B cell (primary cell): ENCODE measurements around the gene FRS3. TPM values are rescaled to one million over a fixed set of nuclear protein-coding genes. Genes with fewer than 3 reads are reported as not detected.

Source experiments
- ATAC-seq: fragments of 200-7000 bp; cut with Tn5 transposase; one replicate; pipeline ENCODE4 v1.10.0; 2021; ENCODE audit warnings: low read depth, mild to moderate bottlenecking, moderate number of reproducible peaks, moderate library complexity
- CTCF ChIA-PET: fragments of 350-600 bp; sonication (Branson Sonifier 250); formaldehyde crosslinking; loops from one replicate; lab custom pipeline; 2021; ENCODE audit warnings: antibody characterized with exemption, inconsistent platforms; lab: Charles Lee
- POLR2A ChIA-PET: fragments of 350-600 bp; sonication (Branson Sonifier 250); formaldehyde crosslinking; loops from one replicate; lab custom pipeline; 2021; ENCODE audit warnings: antibody characterized with exemption; lab: Charles Lee
- DNase-seq: peaks from one replicate; pipeline ENCODE4 v3.0.0; 2013
- H2AFZ ChIP-seq: 2 replicates; pipeline ENCODE4 v1.6.1; 2012; ENCODE audit warnings: mild to moderate bottlenecking, low read depth, low read length; ENCODE audit not compliant: insufficient read depth, poor library complexity, severe bottlenecking
- H3K27ac ChIP-seq, 2 donors: 1 replicate in 1 of 2; 2 replicates in 1 of 2; pipeline ENCODE4 v1.5.1; 2012 to 2013; ENCODE audit warnings: low read length in 2 of 2, mild to moderate bottlenecking in 2 of 2, moderate library complexity in 1 of 2
- H3K27me3 ChIP-seq, 4 experiments: fragments of 200-600 bp in 1 of 4; sonication (generic) in 1 of 4; replicated peaks in 1 of 4; 1 replicate in 2 of 4; 2 replicates in 2 of 4; pipeline versions ENCODE4 v1.6.1 to v1.7.0; 2013 to 2016; ENCODE audit warnings: low read length in 3 of 4, mild to moderate bottlenecking in 2 of 4, mixed read lengths in 1 of 4, moderate library complexity in 1 of 4; ENCODE audit not compliant: insufficient read depth in 4 of 4, control insufficient read depth in 3 of 4; ENCODE audit errors: control extremely low read depth in 1 of 4
- H3K36me3 ChIP-seq, 2 experiments: replicated peaks in 1 of 2; 1 replicate in 1 of 2; 2 replicates in 1 of 2; pipeline versions ENCODE4 v1.6.1 to v1.7.1; 2013; ENCODE audit warnings: low read length in 1 of 2; ENCODE audit not compliant: insufficient read depth in 2 of 2, control insufficient read depth in 1 of 2; ENCODE audit errors: control extremely low read depth in 1 of 2, extremely low read depth in 1 of 2
- H3K4me1 ChIP-seq, 2 donors: fragments of 200-600 bp in 1 of 2; sonication (generic) in 1 of 2; 1 replicate in 1 of 2; 2 replicates in 1 of 2; pipeline versions ENCODE4 v1.5.1 to v1.6.1; 2013 to 2017; ENCODE audit warnings: low read length in 2 of 2; ENCODE audit not compliant: control insufficient read depth in 2 of 2, insufficient read depth in 2 of 2
- H3K4me2 ChIP-seq: replicated peaks from 2 replicates; pipeline ENCODE3; 2012; ENCODE audit warnings: mild to moderate bottlenecking, low read depth, low read length; ENCODE audit not compliant: poor library complexity, severe bottlenecking
- H3K4me3 ChIP-seq, 5 experiments: fragments of 200-600 bp in 1 of 5; sonication (generic) in 1 of 5; 1 replicate in 3 of 5; 2 replicates in 2 of 5; pipeline versions ENCODE4 v1.5.1 to v1.7.0; 2011 to 2016; ENCODE audit warnings: low read length in 4 of 5, mild to moderate bottlenecking in 4 of 5, low read depth in 2 of 5, control low read depth in 1 of 5, moderate library complexity in 1 of 5; ENCODE audit not compliant: insufficient read depth in 1 of 5; ENCODE audit errors: control extremely low read depth in 1 of 5, extremely low read depth in 1 of 5
- H3K79me2 ChIP-seq: fragments of 200-600 bp; sonication (generic); one replicate; pipeline ENCODE4 v1.6.0; 2016; ENCODE audit warnings: low read length; ENCODE audit not compliant: control insufficient read depth, insufficient read depth
- H3K9ac ChIP-seq: fragments of 200-600 bp; sonication (generic); 2 replicates; pipeline ENCODE4 v1.6.1; 2017; ENCODE audit warnings: mild to moderate bottlenecking, low read length, moderate library complexity
- H3K9me3 ChIP-seq, 3 donors: one replicate each; pipeline versions ENCODE4 v1.6.1 to v1.7.1; 2013; ENCODE audit warnings: low read length in 2 of 3; ENCODE audit not compliant: control insufficient read depth in 2 of 3, insufficient read depth in 1 of 3; ENCODE audit errors: control extremely low read depth in 1 of 3
- H4K20me1 ChIP-seq: 2 replicates; pipeline ENCODE4 v1.6.0; 2012; ENCODE audit warnings: mild to moderate bottlenecking, low read length; ENCODE audit not compliant: insufficient read depth, control insufficient read depth, poor library complexity, severe bottlenecking
- H3K27ac Mint-ChIP-seq: one replicate; pipeline ENCODE4 v1.8.0; 2021; ENCODE audit warnings: mixed read lengths
- H3K27me3 Mint-ChIP-seq: one replicate; pipeline ENCODE4 v1.8.0; 2021; ENCODE audit warnings: mixed read lengths
- H3K4me1 Mint-ChIP-seq: one replicate; pipeline ENCODE4 v1.8.0; 2021; ENCODE audit warnings: mixed read lengths
- H3K4me3 Mint-ChIP-seq: one replicate; pipeline ENCODE4 v1.8.0; 2021; ENCODE audit warnings: mixed read lengths
- H3K9me3 Mint-ChIP-seq: one replicate; pipeline ENCODE4 v1.8.0; 2022; ENCODE audit warnings: mixed read lengths; ENCODE audit not compliant: insufficient read depth
- CTCF ChIP-seq: fragments of 200-600 bp; IDR thresholded peaks from one replicate; pipeline ENCODE4 v1.8.0; 2022; ENCODE audit warnings: antibody characterized with exemption, mild to moderate bottlenecking
- EZH2 ChIP-seq: IDR thresholded peaks from 2 replicates; pipeline ENCODE4 v1.6.1; 2012; ENCODE audit warnings: borderline replicate concordance, low read depth, mild to moderate bottlenecking, moderate library complexity, low read length; ENCODE audit not compliant: insufficient read depth, poor library complexity, severe bottlenecking
- WGBS: methylation state at CpG from one replicate; pipeline ENCODE4 v1.1.5; 2013; ENCODE audit warnings: missing lambda C conversion rate; ENCODE audit not compliant: insufficient coverage; 5-methylcytosine and 5-hydroxymethylcytosine counted together
- intact Hi-C: fragments of 100-400 bp; cut with micrococcal nuclease; formaldehyde crosslinking; loops from one replicate; pipeline ENCODE4 v1.10.0; 2022
- polyA plus RNA-seq: library from polyadenylated mRNA; depleted of rRNA; stranded (reverse); fragments of >200 nt; gene quantifications from 2 replicates; pipeline ENCODE4 v1.2.3, GENCODE V29; 2012
- total RNA-seq, 2 donors: library from RNA; stranded (reverse); fragments of 120-200 nt in 1 of 2; gene quantifications; 1 replicate in 1 of 2; 2 replicates in 1 of 2; pipeline versions ENCODE4 v1.2.3 to v1.2.4, GENCODE V29; 2013 to 2022

Gene FRS3
- total and polyA plus RNA-seq, 2 donors (not counting 1 experiment from before 2014, with no cell fraction given), result 9.8 to 12.0 TPM

GRCh38 chr6:41747256-41748101 is 32.2 kb downstream of the FRS3 start, which contains the start of gene PGC:
Gene PGC (minus strand): TSS chr6:41747397. CDS start chr6:41747334, 63 bp downstream.
- ATAC-seq (no peak), DNase-seq (no peak)
- Histone ChIP-seq H3K79me2 (no peaks in the 10 kb centered on the region), H3K9ac (no peak within 1 kb of the TSS), H3K36me3 (no peaks in the 10 kb centered on the region), H3K4me1 (no peaks in the 10 kb centered on the region), H2AFZ (no peak within 1 kb of the TSS), H3K27me3 (no peaks in the 10 kb centered on the region), H4K20me1 (no peaks in the 10 kb centered on the region), H3K4me3 (no peak within 1 kb of the TSS), H3K27ac (no peak within 1 kb of the TSS), H3K9me3 (no peaks in the 10 kb centered on the region), H3K4me2 (no peak within 1 kb of the TSS)
- POLR2A ChIA-PET, result interaction anchor here (0.6 kb wide), 2 partner anchors 16 to 83 kb away, joined by 3 to 4 read pairs; no protein-coding TSS in a partner anchor
- Mint-ChIP-seq H3K27ac (no peak within 1 kb of the TSS), H3K4me1 (no peaks in the 10 kb centered on the region), H3K9me3 (no peaks in the 10 kb centered on the region), H3K4me3 (no peak within 1 kb of the TSS), H3K27me3 (no peaks in the 10 kb centered on the region)
- no peak for TF ChIP-seq EZH2
- CTCF ChIA-PET, result no interaction called here
- 93% methylated on average over 14 of the region's 15 CpGs for WGBS
- intact Hi-C loops, result no loop called here

GRCh38 chr6:41746107-41746506 is 33.6 kb downstream of the FRS3 start:
- ATAC-seq, result no peak
- Histone ChIP-seq H3K27me3 (no peaks in the 10 kb centered on the region), H4K20me1 (no peaks in the 10 kb centered on the region), H3K4me1 (no peaks in the 10 kb centered on the region), H3K36me3 (no peaks in the 10 kb centered on the region), H3K79me2 (no peaks in the 10 kb centered on the region), H2AFZ (no peak overlapping the region), H3K4me2 (no peak overlapping the region), H3K9ac (no peak overlapping the region), H3K4me3 (no peak overlapping the region), H3K27ac (no peak overlapping the region), H3K9me3 (no peaks in the 10 kb centered on the region)
- WGBS, result 92% methylated on average over 10 of the region's 10 CpGs
- Mint-ChIP-seq H3K27me3 (no peaks in the 10 kb centered on the region), H3K27ac (no peak overlapping the region), H3K9me3 (no peaks in the 10 kb centered on the region), H3K4me1 (no peaks in the 10 kb centered on the region), H3K4me3 (no peak overlapping the region)
- intact Hi-C loops, result no loop called here
- TF ChIP-seq EZH2 (no peak), CTCF (no peak)
- POLR2A ChIA-PET, result no interaction called here
- DNase-seq, result no peak
- CTCF ChIA-PET, result interaction anchor here (1.2 kb wide), 1 partner anchor 61 kb away, joined by 4 read pairs; no protein-coding TSS in a partner anchor
